Activated CD4-positive, alpha-beta T cell treated with anti-CD3 and anti-CD28 coated beads, Interleukin-2, amount 50 U/mL, for 16 hours (primary cell): ENCODE data around the gene TMEM156.

Source experiments
- DNase-seq: peaks from one replicate; pipeline ENCODE4 v3.0.0-alpha.2; 2020

TMEM156 gene

GRCh38 chr4:38920677-38921076 lies 111.5 kb downstream of the TMEM156 start:
- DNase-seq = no peak

DNA sequence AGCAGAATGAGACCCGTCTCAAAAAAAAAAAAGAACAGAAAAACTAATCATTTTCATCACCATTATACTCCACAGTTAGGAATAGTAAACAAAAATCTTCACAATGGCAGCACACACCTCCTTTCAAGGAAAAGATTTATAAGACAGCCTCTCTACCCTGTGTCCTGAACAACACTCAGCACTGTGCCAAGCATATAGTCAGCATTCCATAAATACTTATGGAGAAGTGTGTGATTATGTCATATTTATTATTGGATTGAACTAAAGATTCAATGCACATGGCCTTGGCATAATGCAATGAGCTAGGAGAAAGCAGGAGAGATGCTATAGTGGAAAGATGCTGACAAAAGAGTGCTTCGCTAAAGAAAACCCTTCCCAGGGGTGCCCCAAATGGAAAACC lies 112.0 kb downstream of the TMEM156 start:
- DNase-seq = no peak

- DNase-seq = no peak
Observed at GRCh38 chr4:38919494-38919893, 112.7 kb downstream of the TMEM156 start.

DNA sequence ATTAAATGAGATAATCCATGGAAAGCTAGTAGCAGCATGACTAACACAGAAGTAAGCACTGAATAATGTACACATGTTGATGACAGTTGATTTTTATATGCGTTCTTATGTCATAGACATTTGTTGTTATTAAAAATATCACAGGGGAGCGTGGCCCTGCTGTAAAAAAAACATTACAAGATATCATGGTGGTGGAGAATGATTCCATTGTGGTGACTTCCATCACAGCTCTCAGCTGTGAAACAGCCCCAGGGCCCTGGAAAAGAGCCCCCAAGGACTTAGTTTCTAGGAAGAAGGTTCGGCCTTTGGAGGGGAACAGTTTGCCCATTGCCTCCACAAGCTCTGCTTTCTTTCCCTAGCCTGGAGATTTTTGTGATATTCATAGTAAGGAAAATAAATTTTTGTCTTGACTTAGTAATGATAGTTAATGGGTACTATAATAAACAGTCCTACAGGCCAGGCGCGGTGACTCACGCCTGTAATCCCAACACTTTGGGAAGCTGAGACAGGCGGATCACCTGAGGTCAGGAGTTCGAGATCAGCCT lies 114.7 kb downstream of the TMEM156 start:
- DNase-seq = no peak
